Small intestine (tissue), 7 donors: ENCODE measurements around the gene HP1BP3. TPM values are rescaled to one million over a fixed set of nuclear protein-coding genes. Genes with fewer than 3 reads are reported as not detected.

Source experiments
- DNase-seq, 2 donors: peaks; one replicate each; pipeline versions ENCODE4 v3.0.0 to v3.0.0-alpha.2; 2013
- FAIRE-seq: peaks from 2 replicates; lab custom pipeline; 2012; peaks lifted over from hg19 to GRCh38; lab: Jason Lieb, UNC
- H3K27ac ChIP-seq, 3 donors: one replicate each; pipeline ENCODE4 v1.5.1; 2013; ENCODE audit warnings: low read length in 2 of 3, mild to moderate bottlenecking in 2 of 3, control low read depth in 1 of 3, inconsistent platforms in 1 of 3, low read depth in 1 of 3, moderate library complexity in 1 of 3
- H3K27me3 ChIP-seq, 3 donors: one replicate each; pipeline ENCODE4 v1.6.1; 2013; ENCODE audit warnings: low read length in 3 of 3, inconsistent platforms in 1 of 3; ENCODE audit not compliant: control insufficient read depth in 3 of 3, insufficient read depth in 3 of 3
- H3K36me3 ChIP-seq, 3 donors: one replicate each; pipeline ENCODE4 v1.6.1; 2013; ENCODE audit warnings: low read length in 3 of 3, inconsistent platforms in 1 of 3, low read depth in 1 of 3, mild to moderate bottlenecking in 1 of 3, moderate library complexity in 1 of 3; ENCODE audit not compliant: control insufficient read depth in 3 of 3, insufficient read depth in 2 of 3
- H3K4me1 ChIP-seq, 3 donors: one replicate each; pipeline ENCODE4 v1.6.1; 2013; ENCODE audit warnings: low read length in 2 of 3, inconsistent platforms in 1 of 3, low read depth in 1 of 3, mild to moderate bottlenecking in 1 of 3, moderate library complexity in 1 of 3; ENCODE audit not compliant: control insufficient read depth in 3 of 3, insufficient read depth in 2 of 3
- H3K4me3 ChIP-seq, 3 donors: one replicate each; pipeline ENCODE4 v1.5.1; 2013; ENCODE audit warnings: low read length in 3 of 3, control low read depth in 1 of 3, inconsistent platforms in 1 of 3, low read depth in 1 of 3, mild to moderate bottlenecking in 1 of 3, moderate library complexity in 1 of 3
- H3K9me3 ChIP-seq, 2 donors: one replicate each; pipeline ENCODE4 v1.6.1; 2013; ENCODE audit warnings: low read depth in 1 of 2, low read length in 1 of 2; ENCODE audit not compliant: control insufficient read depth in 2 of 2, insufficient read depth in 1 of 2
- WGBS, 3 donors: extraction: QIAGEN DNeasy Blood & Tissue Kit; methylation state at CpG; one replicate each; pipeline ENCODE4 v1.1.7; 2013; 5-methylcytosine and 5-hydroxymethylcytosine counted together
- polyA plus RNA-seq, 4 donors: library from polyadenylated mRNA; stranded (reverse) in 3 of 4; unstranded in 1 of 4; fragments of 200-250 nt in 3 of 4; fragments of 120-200 nt in 1 of 4; gene quantifications; one replicate each; pipeline versions ENCODE4 v1.2.1 to v1.2.3, GENCODE V29; 2013
- donor health status: healthy with polysubstance abuse.
- donor health status: control.
- donor health status: control.
- donor health status: Bipolar disorder and iron deficiency.
- donor health status: healthy.

HP1BP3 gene
- polyA plus RNA-seq, 4 donors: 56.4 to 241 (median 89.0) TPM

GRCh38 chr1:20709868-20710267 is 77.2 kb downstream of the HP1BP3 start:
- no peaks in the 10 kb centered on the region for H3K36me3 ChIP-seq
- H3K9me3 ChIP-seq: peaks cover 0 to 3% of the 10 kb centered on the region in 2 donors
- H3K27me3 ChIP-seq: no peaks in the 10 kb centered on the region
- no peaks in the 10 kb centered on the region for H3K4me1 ChIP-seq
- WGBS, 3 donors: 87 to 94% (median 92%) methylated on average over 2 to 3 of the region's 3 CpGs
- no peak for DNase-seq
- FAIRE-seq: no peak
- H3K27ac ChIP-seq: no peak overlapping the region
- no peak overlapping the region for H3K4me3 ChIP-seq

GRCh38 chr1:20708891-20709290 is 78.2 kb downstream of the HP1BP3 start:
- DNase-seq (no peak), FAIRE-seq (no peak)
- Histone ChIP-seq H3K4me3 (no peak overlapping the region), H3K4me1 (no peaks in the 10 kb centered on the region), H3K9me3 (peaks cover 0 to 3% of the 10 kb centered on the region in 2 donors), H3K27ac (no peak overlapping the region), H3K36me3 (no peaks in the 10 kb centered on the region), H3K27me3 (no peaks in the 10 kb centered on the region)
- 74 to 87% (median 80%) methylated on average over 5 of the region's 5 CpGs for WGBS, 3 donors

GRCh38 chr1:20708057-20708456 is 79.0 kb downstream of the HP1BP3 start:
- 73 to 86% (median 84%) methylated on average over 6 of the region's 6 CpGs for WGBS, 3 donors
- no peaks in the 10 kb centered on the region for H3K36me3 ChIP-seq
- H3K27ac ChIP-seq: no peak overlapping the region
- H3K4me1 ChIP-seq: no peaks in the 10 kb centered on the region
- H3K27me3 ChIP-seq: no peaks in the 10 kb centered on the region
- no peak overlapping the region for H3K4me3 ChIP-seq
- DNase-seq (no peak), FAIRE-seq (no peak)
- peaks cover 0 to 3% of the 10 kb centered on the region in 2 donors for H3K9me3 ChIP-seq

GRCh38 chr1:20706841-20707240 is 80.3 kb downstream of the HP1BP3 start:
- WGBS, 3 donors: 50 to 53% (median 50%) methylated on average over 5 of the region's 5 CpGs

GRCh38 chr1:20705203-20705755 is 81.8 kb downstream of the HP1BP3 start:
- H3K9me3 ChIP-seq: peaks cover 0 to 3% of the 10 kb centered on the region in 2 donors
- no peak overlapping the region for H3K4me3 ChIP-seq
- no peak for FAIRE-seq
- no peaks in the 10 kb centered on the region for H3K27me3 ChIP-seq
- peaks cover 0 to 10% (median 0%) of the 10 kb centered on the region in 3 donors for H3K4me1 ChIP-seq
- H3K36me3 ChIP-seq: no peaks in the 10 kb centered on the region
- no peak overlapping the region for H3K27ac ChIP-seq
- 85 to 88% (median 87%) methylated on average over 15 of the region's 15 CpGs for WGBS, 3 donors
- DNase-seq: no peak

More at GRCh38 chr1:20706841-20707240, 80.3 kb downstream of the HP1BP3 start:
- H3K27ac ChIP-seq: no peak overlapping the region
- no peaks in the 10 kb centered on the region for H3K27me3 ChIP-seq
- H3K4me1 ChIP-seq: peaks cover 0 to 4% (median 0%) of the 10 kb centered on the region in 3 donors
- H3K9me3 ChIP-seq: peaks cover 0 to 3% of the 10 kb centered on the region in 2 donors
- FAIRE-seq: no peak
- no peak for DNase-seq
- H3K4me3 ChIP-seq: no peak overlapping the region
- no peaks in the 10 kb centered on the region for H3K36me3 ChIP-seq

- FAIRE-seq (no peak), DNase-seq (no peak)
- no peak overlapping the region for H3K4me3 ChIP-seq
- H3K27ac ChIP-seq: no peak overlapping the region
- no peaks in the 10 kb centered on the region for H3K27me3 ChIP-seq
- H3K9me3 ChIP-seq: peaks cover 0 to 3% of the 10 kb centered on the region in 2 donors
- WGBS, 3 donors: 94 to 95% (median 94%) methylated on average over 38 to 41 of the region's 41 CpGs
- peaks cover 0 to 10% (median 0%) of the 10 kb centered on the region in 3 donors for H3K4me1 ChIP-seq
- no peaks in the 10 kb centered on the region for H3K36me3 ChIP-seq
These were observed 82.5 kb downstream of the HP1BP3 start for GRCh38 chr1:20704390-20705202.

- H3K27ac ChIP-seq: no peak overlapping the region
- H3K36me3 ChIP-seq: no peaks in the 10 kb centered on the region
- no peaks in the 10 kb centered on the region for H3K27me3 ChIP-seq
- DNase-seq: no peak
- FAIRE-seq: no peak
- no peak overlapping the region for H3K4me3 ChIP-seq
- H3K4me1 ChIP-seq: peaks cover 0 to 10% (median 0%) of the 10 kb centered on the region in 3 donors
- 87 to 92% (median 91%) methylated on average over 4 of the region's 4 CpGs for WGBS, 3 donors
- H3K9me3 ChIP-seq: peaks cover 0 to 3% of the 10 kb centered on the region in 2 donors
These were observed 83.9 kb downstream of the HP1BP3 start for GRCh38 chr1:20703124-20703756.

- DNase-seq (no peak), FAIRE-seq (no peak)
- H3K27ac ChIP-seq: no peak overlapping the region
- H3K27me3 ChIP-seq: no peaks in the 10 kb centered on the region
- no peaks in the 10 kb centered on the region for H3K36me3 ChIP-seq
- no peaks in the 10 kb centered on the region for H3K9me3 ChIP-seq
- H3K4me1 ChIP-seq: peaks cover 0 to 10% (median 0%) of the 10 kb centered on the region in 3 donors
- 82 to 100% (median 85%) methylated on average over 1 of the region's 1 CpG for WGBS, 3 donors
- H3K4me3 ChIP-seq: no peak overlapping the region
These were observed 84.7 kb downstream of the HP1BP3 start for GRCh38 chr1:20702416-20702815.
